Endothelial cell of umbilical vein (primary cell): ENCODE data around the gene DDX56.

Experiments
- MAX ChIP-seq: IDR thresholded peaks from 2 replicates; pipeline ENCODE4 v1.6.1; 2011; ENCODE audit not compliant: insufficient read depth, insufficient read length
- POLR2A ChIP-seq: IDR thresholded peaks from 2 replicates; pipeline ENCODE4 v1.6.1; 2012; ENCODE audit warnings: low read depth, mild to moderate bottlenecking, control low read depth, low read length

- TF ChIP-seq POLR2A = peak; percentile 98
- no peak for TF ChIP-seq MAX
Observed at GRCh38 chr7:44581879-44582603, 8.3 kb upstream of the DDX56 start, which contains the start of gene TMED4.
